Kidney (tissue), 14 donors: ENCODE data around the gene SREK1IP1. TPM values are rescaled to one million over a fixed set of nuclear protein-coding genes. Genes with fewer than 3 reads are reported as not detected.

Experiments used
- DNase-seq, 5 donors: peaks; one replicate each; pipeline ENCODE4 v3.0.0-alpha.2; 2013 to 2020
- FAIRE-seq: peaks from 2 replicates; lab custom pipeline; 2012; peaks lifted over from hg19 to GRCh38; lab: Jason Lieb, UNC
- H3K27ac ChIP-seq, 2 donors: one replicate each; pipeline ENCODE4 v1.7.0; 2013; ENCODE audit warnings: low read depth in 2 of 2, low read length in 2 of 2, inconsistent platforms in 1 of 2
- H3K27me3 ChIP-seq: one replicate; pipeline ENCODE4 v1.7.1; 2013; ENCODE audit warnings: low read length, inconsistent platforms; ENCODE audit not compliant: control insufficient read depth, insufficient read depth
- H3K36me3 ChIP-seq, 3 donors: one replicate each; pipeline versions ENCODE4 v1.7.0 to v1.7.1; 2013; ENCODE audit warnings: low read length in 3 of 3, control low read depth in 1 of 3, inconsistent platforms in 1 of 3; ENCODE audit not compliant: insufficient read depth in 3 of 3, control insufficient read depth in 2 of 3
- H3K4me1 ChIP-seq, 3 donors: one replicate each; pipeline versions ENCODE4 v1.7.0 to v1.7.1; 2013; ENCODE audit warnings: low read length in 3 of 3, inconsistent platforms in 1 of 3, low read depth in 1 of 3; ENCODE audit not compliant: control insufficient read depth in 2 of 3, insufficient read depth in 2 of 3
- H3K4me3 ChIP-seq, 3 donors: one replicate each; pipeline versions ENCODE4 v1.7.0 to v1.8.1; 2013; ENCODE audit warnings: low read length in 3 of 3, control low read depth in 1 of 3, inconsistent platforms in 1 of 3
- H3K9ac ChIP-seq, 3 donors: one replicate each; pipeline versions ENCODE4 v1.7.0 to v1.7.1; 2013; ENCODE audit warnings: low read length in 3 of 3, control low read depth in 1 of 3, inconsistent platforms in 1 of 3
- H3K9me3 ChIP-seq, 3 donors: one replicate each; pipeline versions ENCODE4 v1.7.0 to v1.7.1; 2013; ENCODE audit warnings: low read length in 3 of 3, control low read depth in 1 of 3, inconsistent platforms in 1 of 3; ENCODE audit not compliant: control insufficient read depth in 2 of 3, insufficient read depth in 1 of 3
- CTCF ChIP-seq: IDR thresholded peaks from 3 replicates; pipeline ENCODE4 v1.5.1; 2012; ENCODE audit warnings: mild to moderate bottlenecking, moderate library complexity, borderline replicate concordance; ENCODE audit not compliant: insufficient read depth; ENCODE audit errors: extremely low read depth
- intact Hi-C: fragments of 100-400 bp; cut with DNase I; formaldehyde crosslinking; loops from one replicate; pipeline ENCODE4 v1.11.1; 2022
- polyA plus RNA-seq: library from polyadenylated mRNA; stranded (reverse); fragments of 350-450 nt; fragmentation: Illumina TruSeq; extraction: RNeasy Lipid Tissue Mini Kit (QIAGEN cat#74804); gene quantifications from one replicate; pipeline ENCODE4 v1.2.3, GENCODE V29; 2014; ENCODE audit warnings: low read depth, low replicate concordance; ENCODE audit not compliant: insufficient read depth
- total RNA-seq: library from RNA; stranded (reverse); fragmentation: NEBNext Ultra II Directional; extraction: Animal tissue kit (Norgen Biotek cat#: 25700); gene quantifications from one replicate; pipeline ENCODE4 v1.2.1, GENCODE V29; 2021
- donor health status: control.
- donor health status: control.
- donor health status: control.
- donor health status: control.
- donor health status: control.
- donor health status: DM: yes; HTN: yes; CAD: no.
- donor health status: Normal renal cell carcinoma (clear cell type).

Gene SREK1IP1
- total and polyA plus RNA-seq, 2 donors from 2014 or later, result 16.8 to 21.8 TPM

GRCh38 chr5:64789457-64789856 lies 21.0 kb upstream of the SREK1IP1 start:
- FAIRE-seq, result no peak
- Histone ChIP-seq H3K27ac (no peak overlapping the region), H3K27me3 (no peaks in the 10 kb centered on the region), H3K36me3 (peaks cover 0 to 3% (median 2%) of the 10 kb centered on the region in 3 donors), H3K4me3 (no peak overlapping the region), H3K4me1 (peaks cover 0 to 9% (median 0%) of the 10 kb centered on the region in 3 donors), H3K9me3 (no peaks in the 10 kb centered on the region), H3K9ac (no peak overlapping the region)
- intact Hi-C loops, result no loop called here
- TF ChIP-seq CTCF, result no peak
- DNase-seq, result no peak

GRCh38 chr5:64788156-64788555 lies 19.7 kb upstream of the SREK1IP1 start:
- H3K4me1 ChIP-seq, result peaks cover 0 to 3% (median 0%) of the 10 kb centered on the region in 3 donors
- intact Hi-C loops, result no loop called here
- no peak overlapping the region for H3K9ac ChIP-seq
- TF ChIP-seq CTCF, result no peak
- peaks cover 0 to 3% (median 2%) of the 10 kb centered on the region in 3 donors for H3K36me3 ChIP-seq
- H3K4me3 ChIP-seq, result no peak overlapping the region
- DNase-seq (no peak), FAIRE-seq (peak; percentile 46)
- H3K27me3 ChIP-seq, result no peaks in the 10 kb centered on the region
- no peaks in the 10 kb centered on the region for H3K9me3 ChIP-seq
- H3K27ac ChIP-seq, result no peak overlapping the region

GRCh38 chr5:64786372-64786771 lies 17.9 kb upstream of the SREK1IP1 start:
- Histone ChIP-seq H3K9ac (no peak overlapping the region), H3K9me3 (no peaks in the 10 kb centered on the region), H3K4me1 (no peaks in the 10 kb centered on the region), H3K27ac (no peak overlapping the region), H3K4me3 (no peak overlapping the region), H3K36me3 (peaks cover 0 to 3% (median 2%) of the 10 kb centered on the region in 3 donors), H3K27me3 (no peaks in the 10 kb centered on the region)
- no peak for DNase-seq
- intact Hi-C loops, result no loop called here
- TF ChIP-seq CTCF, result no peak
- no peak for FAIRE-seq

GRCh38 chr5:64784451-64785025 lies 16.0 kb upstream of the SREK1IP1 start:
- TF ChIP-seq CTCF, result peak; percentile 80
- H3K36me3 ChIP-seq, result peaks cover 0 to 3% (median 2%) of the 10 kb centered on the region in 3 donors
- no peaks in the 10 kb centered on the region for H3K27me3 ChIP-seq
- no peak overlapping the region for H3K27ac ChIP-seq
- H3K4me1 ChIP-seq, result no peaks in the 10 kb centered on the region
- intact Hi-C loops, result loop anchor here (5.0 kb wide), 1 partner anchor 147 kb away; no protein-coding TSS in a partner anchor
- no peak overlapping the region for H3K4me3 ChIP-seq
- FAIRE-seq (peak; percentile 93), DNase-seq (peak; percentile 49 to 93 (median 71))
- no peaks in the 10 kb centered on the region for H3K9me3 ChIP-seq
- no peak overlapping the region for H3K9ac ChIP-seq
